ENCODE results near the gene ALKBH6. TPM values are rescaled to one million over a fixed set of nuclear protein-coding genes. Genes with fewer than 3 reads are reported as not detected.

The ALKBH6 gene
- total and polyA plus RNA-seq, 2 of the 13 experiments (the other 11 are each of a cell fraction or from before 2014, with no cell fraction given) = 13.7 to 18.1 TPM

DNA sequence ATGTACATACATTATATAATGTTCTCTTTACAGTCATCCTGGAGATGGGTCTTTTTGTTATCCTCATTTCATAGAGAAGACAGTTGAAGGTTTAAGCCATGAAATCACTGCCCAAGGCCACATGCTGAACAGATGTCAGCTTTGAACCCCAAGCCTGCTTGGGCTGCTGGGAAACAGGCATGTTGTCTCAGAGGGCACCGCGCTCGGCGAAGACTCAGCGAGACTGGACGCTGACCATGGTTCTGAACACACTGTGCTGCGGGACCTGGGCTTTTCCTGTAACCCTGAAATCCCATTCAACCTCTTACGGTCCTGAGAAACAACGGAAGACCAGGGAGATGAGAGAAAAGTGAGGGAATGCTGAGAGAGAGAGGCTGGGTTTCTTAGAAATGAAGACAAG, 50.5 kb downstream of the ALKBH6 start (continued):
- TF ChIP-seq, protein P1, sequence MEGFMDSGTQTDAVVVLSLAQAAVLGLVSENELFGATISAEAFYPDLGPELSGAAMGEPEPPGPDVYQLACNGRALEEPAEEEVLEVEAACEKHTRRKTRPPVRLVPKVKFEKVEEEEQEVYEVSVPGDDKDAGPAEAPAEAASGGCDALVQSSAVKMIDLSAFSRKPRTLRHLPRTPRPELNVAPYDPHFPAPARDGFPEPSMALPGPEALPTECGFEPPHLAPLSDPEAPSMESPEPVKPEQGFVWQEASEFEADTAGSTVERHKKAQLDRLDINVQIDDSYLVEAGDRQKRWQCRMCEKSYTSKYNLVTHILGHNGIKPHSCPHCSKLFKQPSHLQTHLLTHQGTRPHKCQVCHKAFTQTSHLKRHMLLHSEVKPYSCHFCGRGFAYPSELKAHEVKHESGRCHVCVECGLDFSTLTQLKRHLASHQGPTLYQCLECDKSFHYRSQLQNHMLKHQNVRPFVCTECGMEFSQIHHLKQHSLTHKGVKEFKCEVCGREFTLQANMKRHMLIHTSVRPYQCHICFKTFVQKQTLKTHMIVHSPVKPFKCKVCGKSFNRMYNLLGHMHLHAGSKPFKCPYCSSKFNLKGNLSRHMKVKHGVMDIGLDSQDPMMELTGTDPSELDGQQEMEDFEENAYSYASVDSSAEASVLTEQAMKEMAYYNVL (CRISPR knock-in tag; IDR thresholded peaks at IDR 0.05; ENCODE audit: borderline replicate concordance) = 0 out of 2 replicates have a peak, but pooled peaks have one; percentile 31
- no peak for TF ChIP-seq PRPF4 (IDR thresholded peaks at IDR 0.05; ENCODE audit: low read depth, low read length, poor library complexity, severe bottlenecking)
- 0 out of 2 replicates have a peak, but pooled peaks have one; percentile 60 for TF ChIP-seq ATAD3A (CRISPR knock-in tag; IDR thresholded peaks at IDR 0.05)
- TF ChIP-seq, protein P2, sequence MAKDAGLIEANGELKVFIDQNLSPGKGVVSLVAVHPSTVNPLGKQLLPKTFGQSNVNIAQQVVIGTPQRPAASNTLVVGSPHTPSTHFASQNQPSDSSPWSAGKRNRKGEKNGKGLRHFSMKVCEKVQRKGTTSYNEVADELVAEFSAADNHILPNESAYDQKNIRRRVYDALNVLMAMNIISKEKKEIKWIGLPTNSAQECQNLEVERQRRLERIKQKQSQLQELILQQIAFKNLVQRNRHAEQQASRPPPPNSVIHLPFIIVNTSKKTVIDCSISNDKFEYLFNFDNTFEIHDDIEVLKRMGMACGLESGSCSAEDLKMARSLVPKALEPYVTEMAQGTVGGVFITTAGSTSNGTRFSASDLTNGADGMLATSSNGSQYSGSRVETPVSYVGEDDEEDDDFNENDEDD (CRISPR knock-in tag; IDR thresholded peaks at IDR 0.05; ENCODE audit: borderline replicate concordance) = peak; percentile 31; the same call in 1 of the 2 replicates
- 0 out of 2 replicates have a peak, but pooled peaks have one; percentile 22 for TF ChIP-seq ZNF614 (CRISPR knock-in tag; IDR thresholded peaks at IDR 0.05; ENCODE audit: borderline replicate concordance)
- peak; percentile 71; the same call in 1 of the 2 replicates for TF ChIP-seq ZNF136 (CRISPR knock-in tag; IDR thresholded peaks at IDR 0.05; ENCODE audit: low read depth)
- peak; percentile 55; the same call in 1 of the 2 replicates for TF ChIP-seq ZNF777 (CRISPR knock-in tag; IDR thresholded peaks at IDR 0.05)
- peak; percentile 47; the same call in 1 of the 2 replicates for TF ChIP-seq THAP11 (CRISPR knock-in tag; IDR thresholded peaks at IDR 0.05)
- TF ChIP-seq HOXA3 (CRISPR knock-in tag; IDR thresholded peaks at IDR 0.05) = peak; percentile 40; the same call in 1 of the 2 replicates
- TF ChIP-seq ZFP62 (CRISPR knock-in tag; IDR thresholded peaks at IDR 0.05) = no peak
- TF ChIP-seq ZNF776 (CRISPR knock-in tag; IDR thresholded peaks at IDR 0.05) = no peak
- TF ChIP-seq ZNF253 (CRISPR knock-in tag; IDR thresholded peaks at IDR 0.05; ENCODE audit: borderline replicate concordance) = no peak

Data from HepG2 (cell line).